HCT116 (cell line): ENCODE results near the gene CCDC117. TPM values are rescaled to one million over a fixed set of nuclear protein-coding genes. Genes with fewer than 3 reads are reported as not detected.

Experiments used
- ATAC-seq: fragments of 200-7000 bp; cut with Tn5 transposase; 2 replicates; pipeline ENCODE4 v1.9.1; 2020; ENCODE audit warnings: mild to moderate bottlenecking, moderate library complexity
- BruUV-seq: library from RNA; stranded (reverse); fragments of 400-500 nt; replicated peaks from 2 replicates; lab custom pipeline; 2021; lab: Mats Ljungman, UMichigan
- CTCF ChIA-PET: fragments of 300-600 bp; sonication (Branson Sonifier 250); formaldehyde crosslinking; loops from one replicate; lab custom pipeline; 2021; ENCODE audit warnings: antibody characterized with exemption; lab: Charles Lee
- POLR2A ChIA-PET: fragments of 300-600, 350-600 bp; sonication (Branson Sonifier 250); formaldehyde crosslinking; loops from one replicate; lab custom pipeline; 2021; ENCODE audit warnings: antibody characterized with exemption; lab: Charles Lee
- RAD21 ChIA-PET, 2 experiments: fragments of 300-600 bp; sonication (Branson Sonifier 250); formaldehyde crosslinking; loops; one replicate each; lab custom pipeline; 2023; ENCODE audit warnings: low total read pairs in 2 of 2; ENCODE audit not compliant: uncharacterized antibody in 2 of 2, unreplicated experiment in 2 of 2, low non-redundant PET in 1 of 2; lab: Charles Lee
- DNase-seq: peaks from one replicate; pipeline ENCODE4 v3.0.0-alpha.2; 2010; ENCODE audit warnings: low read depth, low spot score
- H2AFZ ChIP-seq: fragments of 200-600 bp; shearing (Covaris generic), sonication (generic); 2 replicates; pipeline ENCODE4 v1.6.1; 2017; ENCODE audit warnings: low read depth, mixed run types, mixed read lengths, antibody characterized with exemption, low read length; ENCODE audit not compliant: poor library complexity, severe bottlenecking
- H3K27ac ChIP-seq: 2 replicates; pipeline ENCODE4 v1.5.1; 2012; ENCODE audit warnings: low read depth, low read length
- H3K27me3 ChIP-seq: fragments of 200-600 bp; sonication (generic); 2 replicates; pipeline ENCODE4 v1.6.1; 2016; ENCODE audit warnings: mixed run types, low read length, mixed read lengths; ENCODE audit not compliant: insufficient read depth
- H3K36me3 ChIP-seq, 2 experiments: fragments of 200-500 bp in 1 of 2; fragments of 200-600 bp in 1 of 2; sonication (Bioruptor generic) in 1 of 2; sonication (generic) in 1 of 2; 2 replicates each; pipeline versions ENCODE4 v1.5.1 to v1.6.1; 2014 to 2016; ENCODE audit warnings: low read length in 2 of 2, inconsistent platforms in 1 of 2, mixed read lengths in 1 of 2, mixed run types in 1 of 2; ENCODE audit not compliant: insufficient read depth in 2 of 2, control insufficient read depth in 1 of 2
- H3K4me1 ChIP-seq, 2 experiments: fragments of 200-600 bp in 1 of 2; sonication (generic) in 1 of 2; 2 replicates each; pipeline versions ENCODE4 v1.5.1 to v1.6.1; 2012 to 2017; ENCODE audit warnings: low read length in 2 of 2, inconsistent platforms in 1 of 2, mild to moderate bottlenecking in 1 of 2, mixed read lengths in 1 of 2, mixed run types in 1 of 2, moderate library complexity in 1 of 2; ENCODE audit not compliant: insufficient read depth in 2 of 2, control insufficient read depth in 1 of 2
- H3K4me2 ChIP-seq: fragments of 200-600 bp; sonication (generic); 2 replicates; pipeline ENCODE4 v1.6.1; 2017; ENCODE audit warnings: mixed run types, low read length, mixed read lengths
- H3K4me3 ChIP-seq, 2 experiments: fragments of 200-600 bp in 1 of 2; sonication (generic) in 1 of 2; replicated peaks in 1 of 2; 2 replicates each; pipeline ENCODE4 v1.5.1; 2011 to 2016; ENCODE audit warnings: low read length in 2 of 2, control low read depth in 1 of 2, low read depth in 1 of 2, mild to moderate bottlenecking in 1 of 2, mixed read lengths in 1 of 2, mixed run types in 1 of 2
- H3K79me2 ChIP-seq: fragments of 200-600 bp; sonication (generic); 2 replicates; pipeline ENCODE4 v1.6.1; 2017; ENCODE audit warnings: mild to moderate bottlenecking, mixed run types, low read length, moderate library complexity, mixed read lengths; ENCODE audit not compliant: insufficient read depth
- H3K9ac ChIP-seq: fragments of 200-600 bp; sonication (generic); 2 replicates; pipeline ENCODE4 v1.6.1; 2016; ENCODE audit warnings: low read length, mixed read lengths
- H3K9me2 ChIP-seq: fragments of 200-600 bp; sonication (generic), shearing (Covaris generic); 2 replicates; pipeline ENCODE4 v1.6.1; 2017; ENCODE audit warnings: mixed run types, mild to moderate bottlenecking, moderate library complexity; ENCODE audit not compliant: insufficient read depth
- H3K9me3 ChIP-seq, 2 experiments: fragments of 200-500 bp in 1 of 2; fragments of 200-600 bp in 1 of 2; sonication (Bioruptor generic) in 1 of 2; sonication (generic) in 1 of 2; 2 replicates each; pipeline ENCODE4 v1.6.1; 2014 to 2017; ENCODE audit warnings: low read length in 2 of 2, mixed read lengths in 2 of 2, inconsistent platforms in 1 of 2, low read depth in 1 of 2, mild to moderate bottlenecking in 1 of 2, mixed run types in 1 of 2, moderate library complexity in 1 of 2; ENCODE audit not compliant: control insufficient read depth in 1 of 2, insufficient read depth in 1 of 2
- H4K20me1 ChIP-seq: fragments of 200-600 bp; sonication (generic), shearing (Covaris generic); 2 replicates; pipeline ENCODE4 v1.6.1; 2017; ENCODE audit warnings: mixed run types, mild to moderate bottlenecking, moderate library complexity; ENCODE audit not compliant: insufficient read depth
- CBX3 ChIP-seq: IDR thresholded peaks from 2 replicates; pipeline ENCODE4 v1.6.1; 2012; ENCODE audit warnings: low read depth
- EGR1 ChIP-seq: IDR thresholded peaks from 2 replicates; pipeline ENCODE4 v1.6.1; 2012; ENCODE audit warnings: low read depth
- ELF1 ChIP-seq: IDR thresholded peaks from 2 replicates; pipeline ENCODE4 v1.6.1; 2012; ENCODE audit warnings: low read depth, borderline replicate concordance
- SIN3A ChIP-seq: IDR thresholded peaks from 2 replicates; pipeline ENCODE4 v1.6.1; 2012; ENCODE audit warnings: low read depth
- SP1 ChIP-seq: IDR thresholded peaks from 2 replicates; pipeline ENCODE4 v1.6.1; 2012; ENCODE audit warnings: low read depth
- SRF ChIP-seq: IDR thresholded peaks from 2 replicates; pipeline ENCODE4 v1.6.1; 2012; ENCODE audit warnings: low read depth
- YY1 ChIP-seq: IDR thresholded peaks from 2 replicates; pipeline ENCODE4 v1.6.1; 2011; ENCODE audit warnings: low read length, low read depth, moderate library complexity, mild to moderate bottlenecking; ENCODE audit not compliant: insufficient replicate concordance; ENCODE audit errors: extremely low read depth
- ZFX ChIP-seq: fragments of 450-650 bp; IDR thresholded peaks from 2 replicates; pipeline ENCODE4 v1.6.1; 2017
- ZNF274 ChIP-seq: fragments of 200-500 bp; sonication (Bioruptor generic); IDR thresholded peaks from 2 replicates; pipeline ENCODE4 v1.6.1; 2014; ENCODE audit warnings: mild to moderate bottlenecking, low read depth, low read length, inconsistent platforms
- intact Hi-C: fragments of 100-400 bp; cut with micrococcal nuclease; formaldehyde crosslinking; loops from 2 replicates; pipeline ENCODE4 v1.10.0; 2022
- total RNA-seq: library from RNA; stranded (reverse); gene quantifications from one replicate; pipeline ENCODE4 v1.2.1, GENCODE V29; 2021; ENCODE audit not compliant: unreplicated experiment
- TF ChIP-seq, protein P1 (sequence below): IDR thresholded peaks from 2 replicates; pipeline ENCODE4 v1.6.1; 2012
- TF ChIP-seq, protein P2 (sequence below), 3 experiments: fragments of 200-600 bp in 1 of 3; sonication (generic) in 1 of 3; IDR thresholded peaks in 2 of 3; conservative IDR thresholded peaks in 1 of 3; 2 replicates each; pipeline ENCODE4 v1.5.1; 2012 to 2017; ENCODE audit warnings: low read depth in 2 of 3, low read length in 2 of 3, antibody characterized with exemption in 1 of 3, borderline replicate concordance in 1 of 3, control low read depth in 1 of 3, mild to moderate bottlenecking in 1 of 3, mixed read lengths in 1 of 3, mixed run types in 1 of 3, moderate library complexity in 1 of 3; ENCODE audit not compliant: insufficient read depth in 1 of 3

CCDC117 gene
- total RNA-seq, 1 experiment from 2014 or later: 22.1 TPM

DNA sequence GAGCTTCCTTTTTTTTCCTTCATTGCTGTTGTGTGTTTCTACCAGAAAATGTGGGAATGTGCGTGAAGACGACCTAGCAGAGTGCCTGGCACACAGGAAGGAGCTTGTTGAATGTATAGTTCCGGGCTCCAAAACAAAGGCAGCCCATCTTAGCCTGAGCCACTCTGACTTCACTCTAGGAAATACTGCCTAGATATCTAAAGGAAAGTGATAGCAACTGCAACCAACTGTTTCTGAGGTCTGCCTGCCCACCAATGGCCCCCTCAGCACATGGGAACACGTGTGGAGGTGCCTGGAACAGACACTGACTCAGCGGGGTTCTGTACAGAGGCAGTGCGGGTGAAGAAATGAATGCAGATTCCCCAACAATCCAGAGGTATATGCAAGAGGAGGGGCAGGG is 42.6 kb downstream of the CCDC117 start:
- no peak overlapping the region for H3K27ac ChIP-seq
- H3K4me2 ChIP-seq: no peak overlapping the region
- DNase-seq (no peak), ATAC-seq (no peak)
- H3K9ac ChIP-seq: no peak overlapping the region
- no peaks in the 10 kb centered on the region for H3K36me3 ChIP-seq
- no peak overlapping the region for H3K4me3 ChIP-seq
- POLR2A ChIA-PET: no interaction called here
- H3K79me2 ChIP-seq: no peaks in the 10 kb centered on the region
- no peaks in the 10 kb centered on the region for H4K20me1 ChIP-seq
- no TSS peak for BruUV-seq
- no peaks in the 10 kb centered on the region for H3K27me3 ChIP-seq
- H3K9me2 ChIP-seq: no peaks in the 10 kb centered on the region
- peaks cover 3 to 9% of the 10 kb centered on the region in 2 experiments; a peak in 1 of 4 replicates for H3K4me1 ChIP-seq
- RAD21 ChIA-PET: no interaction called here
- H3K9me3 ChIP-seq: no peaks in the 10 kb centered on the region
- intact Hi-C loops: no loop called here
- no peak overlapping the region for H2AFZ ChIP-seq
- CTCF ChIA-PET: no interaction called here
- TF ChIP-seq CBX3: no peak
- TF ChIP-seq SP1: no peak
- TF ChIP-seq ELF1: no peak
- TF ChIP-seq, protein P1, sequence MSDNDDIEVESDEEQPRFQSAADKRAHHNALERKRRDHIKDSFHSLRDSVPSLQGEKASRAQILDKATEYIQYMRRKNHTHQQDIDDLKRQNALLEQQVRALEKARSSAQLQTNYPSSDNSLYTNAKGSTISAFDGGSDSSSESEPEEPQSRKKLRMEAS: no peak
- TF ChIP-seq SRF: no peak
- no peak for TF ChIP-seq ZNF274
- no peak for TF ChIP-seq SIN3A

DNA sequence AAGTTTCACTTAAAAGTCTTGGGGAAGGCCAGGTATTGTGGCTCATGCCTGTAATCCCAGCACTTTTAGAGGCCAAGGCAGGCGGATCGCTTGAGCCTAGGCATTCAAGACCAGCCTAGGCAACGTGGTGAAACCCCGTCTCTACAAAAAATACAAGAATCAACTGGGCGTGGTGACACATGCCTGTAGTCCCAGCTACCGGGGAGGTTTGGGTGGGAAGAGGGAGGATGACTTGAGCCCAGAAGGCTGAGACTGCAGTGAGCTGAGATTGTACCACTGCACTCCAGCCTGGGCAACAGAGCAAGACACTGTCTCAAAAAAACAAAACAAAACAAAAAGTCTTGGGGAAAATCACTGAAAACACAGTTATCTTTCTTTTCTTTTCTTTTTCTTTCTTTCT is 43.2 kb downstream of the CCDC117 start:
- ATAC-seq: no peak
- Histone ChIP-seq H3K9me3 (no peaks in the 10 kb centered on the region), H3K27me3 (no peaks in the 10 kb centered on the region), H3K36me3 (no peaks in the 10 kb centered on the region), H2AFZ (no peak overlapping the region), H3K9me2 (no peaks in the 10 kb centered on the region), H3K27ac (no peak overlapping the region), H3K9ac (no peak overlapping the region), H3K4me2 (no peak overlapping the region), H3K4me3 (no peak overlapping the region), H3K79me2 (no peaks in the 10 kb centered on the region), H4K20me1 (no peaks in the 10 kb centered on the region), H3K4me1 (peaks cover 3 to 9% of the 10 kb centered on the region in 2 experiments; a peak in 1 of 4 replicates)
- POLR2A ChIA-PET: no interaction called here
- CTCF ChIA-PET: no interaction called here
- RAD21 ChIA-PET: no interaction called here
- BruUV-seq: no TSS peak
- TF ChIP-seq, protein P2, sequence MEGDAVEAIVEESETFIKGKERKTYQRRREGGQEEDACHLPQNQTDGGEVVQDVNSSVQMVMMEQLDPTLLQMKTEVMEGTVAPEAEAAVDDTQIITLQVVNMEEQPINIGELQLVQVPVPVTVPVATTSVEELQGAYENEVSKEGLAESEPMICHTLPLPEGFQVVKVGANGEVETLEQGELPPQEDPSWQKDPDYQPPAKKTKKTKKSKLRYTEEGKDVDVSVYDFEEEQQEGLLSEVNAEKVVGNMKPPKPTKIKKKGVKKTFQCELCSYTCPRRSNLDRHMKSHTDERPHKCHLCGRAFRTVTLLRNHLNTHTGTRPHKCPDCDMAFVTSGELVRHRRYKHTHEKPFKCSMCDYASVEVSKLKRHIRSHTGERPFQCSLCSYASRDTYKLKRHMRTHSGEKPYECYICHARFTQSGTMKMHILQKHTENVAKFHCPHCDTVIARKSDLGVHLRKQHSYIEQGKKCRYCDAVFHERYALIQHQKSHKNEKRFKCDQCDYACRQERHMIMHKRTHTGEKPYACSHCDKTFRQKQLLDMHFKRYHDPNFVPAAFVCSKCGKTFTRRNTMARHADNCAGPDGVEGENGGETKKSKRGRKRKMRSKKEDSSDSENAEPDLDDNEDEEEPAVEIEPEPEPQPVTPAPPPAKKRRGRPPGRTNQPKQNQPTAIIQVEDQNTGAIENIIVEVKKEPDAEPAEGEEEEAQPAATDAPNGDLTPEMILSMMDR (IDR thresholded peaks at IDR 0.05 in 2 of 3, conservative IDR thresholded peaks at IDR 0.05 in 1 of 3; ENCODE audit: borderline replicate concordance in 1 of 3, insufficient read depth in 1 of 3, low read depth in 2 of 3, low read length in 2 of 3): no peak
- TF ChIP-seq YY1: no peak
- no peak for TF ChIP-seq ZFX
- no peak for TF ChIP-seq EGR1
- DNase-seq: no peak
- intact Hi-C loops: no loop called here
